T-helper 1 cell treated with Interleukin-12 subunit alpha and Interleukin-12 subunit beta and Interleukin-4 antibody, amounts not matched to agents 30 μg/mL and 1 μg/mL, for 36 hours (primary cell): ENCODE data around the gene CACNA1C.
"Not testable (repeated sequence)": the region's sequence is repeated elsewhere in the genome, so short reads cannot be mapped to it uniquely, and the experiment has no call there.

Experiments used
- H3K27ac Mint-ChIP-seq: one replicate; pipeline ENCODE4 v1.8.0; 2021; ENCODE audit warnings: mild to moderate bottlenecking, mixed read lengths
- H3K27me3 Mint-ChIP-seq: one replicate; pipeline ENCODE4 v1.8.0; 2021; ENCODE audit warnings: low read depth, mixed read lengths
- H3K36me3 Mint-ChIP-seq: one replicate; pipeline ENCODE4 v1.8.0; 2021; ENCODE audit warnings: low read depth, mixed read lengths
- H3K4me1 Mint-ChIP-seq: one replicate; pipeline ENCODE4 v1.8.0; 2021; ENCODE audit warnings: low read depth, mixed read lengths
- H3K4me3 Mint-ChIP-seq: one replicate; pipeline ENCODE4 v1.8.0; 2021; ENCODE audit warnings: mild to moderate bottlenecking, moderate library complexity, mixed read lengths
- H3K9me3 Mint-ChIP-seq: one replicate; pipeline ENCODE4 v1.8.0; 2021; ENCODE audit warnings: mixed read lengths

The CACNA1C gene

GRCh38 chr12:2105387-2105786, 52.6 kb downstream of the CACNA1C start:
- not testable (repeated sequence) for H3K4me3 Mint-ChIP-seq, H3K27ac Mint-ChIP-seq, H3K27me3 Mint-ChIP-seq, H3K36me3 Mint-ChIP-seq, H3K4me1 Mint-ChIP-seq, H3K9me3 Mint-ChIP-seq

- H3K27me3 Mint-ChIP-seq = no peaks in the 10 kb centered on the region
- no peaks in the 10 kb centered on the region for H3K36me3 Mint-ChIP-seq
- no peak overlapping the region for H3K27ac Mint-ChIP-seq
- H3K4me1 Mint-ChIP-seq = no peaks in the 10 kb centered on the region
- no peak overlapping the region for H3K4me3 Mint-ChIP-seq
- no peaks in the 10 kb centered on the region for H3K9me3 Mint-ChIP-seq
Measured at GRCh38 chr12:2108166-2108565, 55.4 kb downstream of the CACNA1C start.

GRCh38 chr12:2108975-2109671, 56.3 kb downstream of the CACNA1C start:
- H3K9me3 Mint-ChIP-seq = no peaks in the 10 kb centered on the region
- H3K36me3 Mint-ChIP-seq = no peaks in the 10 kb centered on the region
- no peak overlapping the region for H3K27ac Mint-ChIP-seq
- no peak overlapping the region for H3K4me3 Mint-ChIP-seq
- H3K4me1 Mint-ChIP-seq = no peaks in the 10 kb centered on the region
- H3K27me3 Mint-ChIP-seq = no peaks in the 10 kb centered on the region

GRCh38 chr12:2110127-2110526, 57.3 kb downstream of the CACNA1C start:
- Mint-ChIP-seq H3K9me3 (no peaks in the 10 kb centered on the region), H3K27me3 (no peaks in the 10 kb centered on the region), H3K4me1 (no peaks in the 10 kb centered on the region), H3K36me3 (no peaks in the 10 kb centered on the region), H3K4me3 (no peak overlapping the region), H3K27ac (no peak overlapping the region)

- Mint-ChIP-seq H3K27ac (no peak overlapping the region), H3K27me3 (no peaks in the 10 kb centered on the region), H3K36me3 (no peaks in the 10 kb centered on the region), H3K4me1 (no peaks in the 10 kb centered on the region), H3K9me3 (no peaks in the 10 kb centered on the region), H3K4me3 (no peak overlapping the region)
Measured at GRCh38 chr12:2110849-2111566, 58.2 kb downstream of the CACNA1C start.

GRCh38 chr12:2111826-2112225, 59.0 kb downstream of the CACNA1C start:
- Mint-ChIP-seq H3K36me3 (no peaks in the 10 kb centered on the region), H3K27me3 (no peaks in the 10 kb centered on the region), H3K4me3 (no peak overlapping the region), H3K9me3 (no peaks in the 10 kb centered on the region), H3K4me1 (no peaks in the 10 kb centered on the region), H3K27ac (no peak overlapping the region)

- Mint-ChIP-seq H3K4me1 (no peaks in the 10 kb centered on the region), H3K27ac (no peak overlapping the region), H3K4me3 (no peak overlapping the region), H3K27me3 (no peaks in the 10 kb centered on the region), H3K9me3 (no peaks in the 10 kb centered on the region), H3K36me3 (no peaks in the 10 kb centered on the region)
Measured at GRCh38 chr12:2112401-2112800, 59.6 kb downstream of the CACNA1C start.

GRCh38 chr12:2113119-2113912, 60.5 kb downstream of the CACNA1C start:
- no peaks in the 10 kb centered on the region for H3K27me3 Mint-ChIP-seq
- no peaks in the 10 kb centered on the region for H3K4me1 Mint-ChIP-seq
- H3K4me3 Mint-ChIP-seq = no peak overlapping the region
- H3K27ac Mint-ChIP-seq = no peak overlapping the region
- no peaks in the 10 kb centered on the region for H3K9me3 Mint-ChIP-seq
- no peaks in the 10 kb centered on the region for H3K36me3 Mint-ChIP-seq

GRCh38 chr12:2114071-2114470, 61.3 kb downstream of the CACNA1C start:
- no peaks in the 10 kb centered on the region for H3K27me3 Mint-ChIP-seq
- no peaks in the 10 kb centered on the region for H3K9me3 Mint-ChIP-seq
- no peak overlapping the region for H3K4me3 Mint-ChIP-seq
- H3K4me1 Mint-ChIP-seq = no peaks in the 10 kb centered on the region
- H3K27ac Mint-ChIP-seq = no peak overlapping the region
- H3K36me3 Mint-ChIP-seq = no peaks in the 10 kb centered on the region

GRCh38 chr12:2115101-2115845, 62.5 kb downstream of the CACNA1C start:
- Mint-ChIP-seq H3K4me1 (no peaks in the 10 kb centered on the region), H3K27me3 (no peaks in the 10 kb centered on the region), H3K9me3 (no peaks in the 10 kb centered on the region), H3K4me3 (no peak overlapping the region), H3K36me3 (no peaks in the 10 kb centered on the region), H3K27ac (no peak overlapping the region)

GRCh38 chr12:2117541-2117940, 64.8 kb downstream of the CACNA1C start:
- Mint-ChIP-seq H3K4me3 (no peak overlapping the region), H3K27ac (no peak overlapping the region), H3K9me3 (no peaks in the 10 kb centered on the region), H3K27me3 (no peaks in the 10 kb centered on the region), H3K4me1 (no peaks in the 10 kb centered on the region), H3K36me3 (no peaks in the 10 kb centered on the region)

GRCh38 chr12:2118061-2118460, 65.3 kb downstream of the CACNA1C start:
- H3K36me3 Mint-ChIP-seq = no peaks in the 10 kb centered on the region
- H3K27ac Mint-ChIP-seq = no peak overlapping the region
- no peaks in the 10 kb centered on the region for H3K27me3 Mint-ChIP-seq
- no peaks in the 10 kb centered on the region for H3K9me3 Mint-ChIP-seq
- no peak overlapping the region for H3K4me3 Mint-ChIP-seq
- no peaks in the 10 kb centered on the region for H3K4me1 Mint-ChIP-seq

GRCh38 chr12:2118481-2119255, 65.9 kb downstream of the CACNA1C start:
- H3K27ac Mint-ChIP-seq = no peak overlapping the region
- H3K9me3 Mint-ChIP-seq = no peaks in the 10 kb centered on the region
- H3K27me3 Mint-ChIP-seq = no peaks in the 10 kb centered on the region
- no peaks in the 10 kb centered on the region for H3K36me3 Mint-ChIP-seq
- no peaks in the 10 kb centered on the region for H3K4me1 Mint-ChIP-seq
- no peak overlapping the region for H3K4me3 Mint-ChIP-seq

GRCh38 chr12:2119266-2119665, 66.5 kb downstream of the CACNA1C start:
- no peaks in the 10 kb centered on the region for H3K27me3 Mint-ChIP-seq
- no peak overlapping the region for H3K4me3 Mint-ChIP-seq
- H3K4me1 Mint-ChIP-seq = no peaks in the 10 kb centered on the region
- H3K9me3 Mint-ChIP-seq = no peaks in the 10 kb centered on the region
- H3K27ac Mint-ChIP-seq = no peak overlapping the region
- no peaks in the 10 kb centered on the region for H3K36me3 Mint-ChIP-seq
